Endothelial cell of umbilical vein (primary cell): Measurements from ENCODE around the gene MN1.

Experiments
- EZH2 ChIP-seq: IDR thresholded peaks from 2 replicates; pipeline ENCODE4 v1.6.1; 2012; ENCODE audit warnings: borderline replicate concordance, low read depth, mild to moderate bottlenecking, moderate library complexity, low read length, inconsistent platforms; ENCODE audit not compliant: severe bottlenecking
- JUN ChIP-seq: IDR thresholded peaks from 2 replicates; pipeline ENCODE4 v1.6.1; 2011; ENCODE audit warnings: borderline replicate concordance, low read depth; ENCODE audit not compliant: insufficient read length, insufficient read depth
- MYC ChIP-seq: IDR thresholded peaks from one replicate; pipeline ENCODE4 v1.6.1; 2011; ENCODE audit warnings: mild to moderate bottlenecking, low read depth, low read length
- POLR2A ChIP-seq: IDR thresholded peaks from 2 replicates; pipeline ENCODE4 v1.6.1; 2012; ENCODE audit warnings: low read depth, mild to moderate bottlenecking, control low read depth, low read length
- TF ChIP-seq, protein P1 (sequence below), 2 donors: IDR thresholded peaks; 1 replicate in 1 of 2; 2 replicates in 1 of 2; pipeline ENCODE4 v1.5.1; 2011; ENCODE audit warnings: low read length in 2 of 2, mild to moderate bottlenecking in 2 of 2, moderate library complexity in 2 of 2, control low read depth in 1 of 2, inconsistent platforms in 1 of 2, low read depth in 1 of 2; ENCODE audit not compliant: insufficient read depth in 1 of 2; ENCODE audit errors: extremely low read depth in 1 of 2

DNA sequence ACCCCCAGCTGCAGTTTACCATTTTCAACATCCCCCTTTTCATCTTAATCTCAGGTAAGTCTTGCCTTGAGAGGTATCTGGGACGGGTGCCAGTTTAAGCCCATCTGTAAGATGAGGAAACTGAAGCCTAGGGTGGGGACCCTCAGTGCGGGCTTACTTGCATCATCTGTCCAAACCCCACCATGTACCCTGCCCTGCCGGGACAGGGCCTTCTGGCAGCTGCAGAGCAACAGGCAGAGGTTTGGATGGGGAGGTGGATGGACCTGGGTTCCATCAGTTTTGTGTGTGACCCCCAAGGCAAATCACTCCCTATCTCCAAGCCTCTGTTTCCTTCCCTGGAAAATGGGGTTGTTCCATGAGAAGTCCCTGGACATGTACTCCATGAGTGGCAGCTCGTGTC is 67.5 kb downstream of the MN1 start:
- TF ChIP-seq EZH2 (no peak), MYC (no peak), JUN (no peak), POLR2A (no peak)
- TF ChIP-seq, protein P1, sequence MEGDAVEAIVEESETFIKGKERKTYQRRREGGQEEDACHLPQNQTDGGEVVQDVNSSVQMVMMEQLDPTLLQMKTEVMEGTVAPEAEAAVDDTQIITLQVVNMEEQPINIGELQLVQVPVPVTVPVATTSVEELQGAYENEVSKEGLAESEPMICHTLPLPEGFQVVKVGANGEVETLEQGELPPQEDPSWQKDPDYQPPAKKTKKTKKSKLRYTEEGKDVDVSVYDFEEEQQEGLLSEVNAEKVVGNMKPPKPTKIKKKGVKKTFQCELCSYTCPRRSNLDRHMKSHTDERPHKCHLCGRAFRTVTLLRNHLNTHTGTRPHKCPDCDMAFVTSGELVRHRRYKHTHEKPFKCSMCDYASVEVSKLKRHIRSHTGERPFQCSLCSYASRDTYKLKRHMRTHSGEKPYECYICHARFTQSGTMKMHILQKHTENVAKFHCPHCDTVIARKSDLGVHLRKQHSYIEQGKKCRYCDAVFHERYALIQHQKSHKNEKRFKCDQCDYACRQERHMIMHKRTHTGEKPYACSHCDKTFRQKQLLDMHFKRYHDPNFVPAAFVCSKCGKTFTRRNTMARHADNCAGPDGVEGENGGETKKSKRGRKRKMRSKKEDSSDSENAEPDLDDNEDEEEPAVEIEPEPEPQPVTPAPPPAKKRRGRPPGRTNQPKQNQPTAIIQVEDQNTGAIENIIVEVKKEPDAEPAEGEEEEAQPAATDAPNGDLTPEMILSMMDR (IDR thresholded peaks at IDR 0.05; ENCODE audit: extremely low read depth in 1 of 2, insufficient read depth in 1 of 2, low read depth in 1 of 2, low read length in 2 of 2) = no peak
